ENCODE measurements around the gene TOPORS.
A peak's percentile ranks its signal among the peaks of the same experiment; 100 is the strongest.

GRCh38 chr9:32526041-32526706 is 26.2 kb downstream of the TOPORS start, which contains the start of gene RIGI:
- TF ChIP-seq CTCF (IDR thresholded peaks at IDR 0.05) (peak in 1 of 3 donors; percentile 12), POLR2A (IDR thresholded peaks at IDR 0.05) (no peak)
